NCI-H524 (cell line): ENCODE data around the gene SSRP1.
"Not testable (repeated sequence)": the region's sequence is repeated elsewhere in the genome, so short reads cannot be mapped to it uniquely, and the experiment has no call there.

Experiments used
- DNase-seq, 2 experiments: peaks; one replicate each; lab custom pipeline; 2025; lab: John Stamatoyannopoulos, UW

Gene SSRP1

GRCh38 chr11:57300785-57301184 is 34.9 kb downstream of the SSRP1 start:
- no peak for DNase-seq

- DNase-seq, result no peak
Measured at GRCh38 chr11:57299150-57299737, 36.4 kb downstream of the SSRP1 start.

GRCh38 chr11:57297221-57297620 is 38.5 kb downstream of the SSRP1 start:
- no peak for DNase-seq

GRCh38 chr11:57296205-57296604 is 39.5 kb downstream of the SSRP1 start:
- DNase-seq, result not testable (repeated sequence)

GRCh38 chr11:57294225-57295131 is 41.2 kb downstream of the SSRP1 start:
- peak in 1 of 2 experiments; percentile 12 for DNase-seq

- no peak for DNase-seq
Measured at GRCh38 chr11:57290288-57290687, 45.4 kb downstream of the SSRP1 start.

- DNase-seq, result peak in 1 of 2 experiments; percentile 9
Measured at GRCh38 chr11:57288771-57289579, 46.7 kb downstream of the SSRP1 start.

GRCh38 chr11:57287884-57288283 is 47.8 kb downstream of the SSRP1 start:
- DNase-seq, result no peak

- no peak for DNase-seq
Measured at GRCh38 chr11:57283231-57283990, 52.3 kb downstream of the SSRP1 start.

- not testable (repeated sequence) for DNase-seq
Measured at GRCh38 chr11:57281546-57281945, 54.1 kb downstream of the SSRP1 start.

GRCh38 chr11:57279116-57279515 is 56.6 kb downstream of the SSRP1 start:
- DNase-seq, result no peak

- no peak for DNase-seq
Measured at GRCh38 chr11:57278721-57279095, 57.0 kb downstream of the SSRP1 start.

GRCh38 chr11:57277845-57278720 is 57.6 kb downstream of the SSRP1 start:
- peak; percentile 84 for DNase-seq

- peak; percentile 34 to 70 for DNase-seq
Measured at GRCh38 chr11:57276971-57277675, 58.6 kb downstream of the SSRP1 start.

- peak; percentile 75 to 83 for DNase-seq
Measured at GRCh38 chr11:57276169-57276970, 59.3 kb downstream of the SSRP1 start.
